Esophagus squamous epithelium (tissue), 4 donors: ENCODE measurements around the gene ALKBH5.

Experiments
- POLR2A ChIP-seq, 4 donors: fragments of 450-650 bp; IDR thresholded peaks; one replicate each; pipeline ENCODE4 v1.6.1; 2017; ENCODE audit warnings: antibody characterized with exemption in 4 of 4, mild to moderate bottlenecking in 4 of 4, moderate library complexity in 3 of 4
- TF ChIP-seq, protein P1 (sequence below), 6 experiments: fragments of 450-650 bp in 4 of 6; fragments of 200-600 bp in 2 of 6; sonication (generic) in 2 of 6; IDR thresholded peaks; one replicate each; pipeline ENCODE4 v1.5.1; 2016 to 2019; ENCODE audit warnings: antibody characterized with exemption in 6 of 6, mild to moderate bottlenecking in 4 of 6, moderate library complexity in 4 of 6

DNA sequence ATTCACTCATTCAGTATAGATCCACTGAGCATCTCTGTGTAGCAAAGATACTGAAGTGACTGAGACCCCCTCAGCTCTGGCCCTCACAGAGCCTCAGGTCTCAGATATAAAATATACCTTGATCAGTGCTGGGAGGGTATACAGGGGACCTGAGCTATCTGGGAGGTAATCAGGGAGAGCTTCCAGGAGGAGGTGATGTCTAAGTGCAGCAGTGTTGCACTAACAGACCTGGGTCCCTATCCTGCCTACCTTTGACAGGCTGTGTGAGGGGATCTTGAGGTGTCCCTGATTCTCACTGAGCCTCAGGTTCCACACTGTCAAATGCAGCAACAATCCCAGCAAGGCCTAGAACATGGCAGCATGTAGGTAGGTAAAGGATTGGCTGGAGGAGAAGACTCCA lies 6.5 kb upstream of the ALKBH5 start:
- TF ChIP-seq, protein P1, sequence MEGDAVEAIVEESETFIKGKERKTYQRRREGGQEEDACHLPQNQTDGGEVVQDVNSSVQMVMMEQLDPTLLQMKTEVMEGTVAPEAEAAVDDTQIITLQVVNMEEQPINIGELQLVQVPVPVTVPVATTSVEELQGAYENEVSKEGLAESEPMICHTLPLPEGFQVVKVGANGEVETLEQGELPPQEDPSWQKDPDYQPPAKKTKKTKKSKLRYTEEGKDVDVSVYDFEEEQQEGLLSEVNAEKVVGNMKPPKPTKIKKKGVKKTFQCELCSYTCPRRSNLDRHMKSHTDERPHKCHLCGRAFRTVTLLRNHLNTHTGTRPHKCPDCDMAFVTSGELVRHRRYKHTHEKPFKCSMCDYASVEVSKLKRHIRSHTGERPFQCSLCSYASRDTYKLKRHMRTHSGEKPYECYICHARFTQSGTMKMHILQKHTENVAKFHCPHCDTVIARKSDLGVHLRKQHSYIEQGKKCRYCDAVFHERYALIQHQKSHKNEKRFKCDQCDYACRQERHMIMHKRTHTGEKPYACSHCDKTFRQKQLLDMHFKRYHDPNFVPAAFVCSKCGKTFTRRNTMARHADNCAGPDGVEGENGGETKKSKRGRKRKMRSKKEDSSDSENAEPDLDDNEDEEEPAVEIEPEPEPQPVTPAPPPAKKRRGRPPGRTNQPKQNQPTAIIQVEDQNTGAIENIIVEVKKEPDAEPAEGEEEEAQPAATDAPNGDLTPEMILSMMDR (IDR thresholded peaks at IDR 0.05): no peak
- no peak for TF ChIP-seq POLR2A (IDR thresholded peaks at IDR 0.05)
